GM18951 (cell line): ENCODE measurements around the gene GCK.

Experiments used
- POLR2A ChIP-seq: IDR thresholded peaks from 4 replicates; pipeline ENCODE4 v1.6.1; 2011; ENCODE audit warnings: mild to moderate bottlenecking; ENCODE audit not compliant: insufficient read length, insufficient read depth; ENCODE audit errors: extremely low read depth
- in situ Hi-C: fragments of 300-500 bp; cut with MboI; formaldehyde crosslinking; loops from one replicate; pipeline ENCODE4 v1.12.0; 2022; ENCODE audit warnings: low sequenced_read_pairs, mixed read lengths, inconsistent platforms; ENCODE audit not compliant: unreplicated experiment

The GCK gene

GRCh38 chr7:44220358-44221112 is 31.3 kb upstream of the GCK start:
- in situ Hi-C loops, result no loop called here
- no peak for TF ChIP-seq POLR2A

GRCh38 chr7:44220046-44220357 is 30.8 kb upstream of the GCK start:
- in situ Hi-C loops, result no loop called here
- no peak for TF ChIP-seq POLR2A

- no peak for TF ChIP-seq POLR2A
- in situ Hi-C loops, result no loop called here
Measured at GRCh38 chr7:44219371-44220045, 30.3 kb upstream of the GCK start.

GRCh38 chr7:44218418-44219201 is 29.4 kb upstream of the GCK start:
- TF ChIP-seq POLR2A, result no peak

GRCh38 chr7:44217852-44218402 is 28.7 kb upstream of the GCK start:
- in situ Hi-C loops, result no loop called here
- TF ChIP-seq POLR2A, result no peak

More at GRCh38 chr7:44218418-44219201, 29.4 kb upstream of the GCK start:
- in situ Hi-C loops, result no loop called here

GRCh38 chr7:44217223-44217714 is 28.0 kb upstream of the GCK start:
- in situ Hi-C loops, result no loop called here
- no peak for TF ChIP-seq POLR2A

- no peak for TF ChIP-seq POLR2A
- in situ Hi-C loops, result no loop called here
Measured at GRCh38 chr7:44216521-44217222, 27.4 kb upstream of the GCK start.

- in situ Hi-C loops, result no loop called here
- TF ChIP-seq POLR2A, result no peak
Measured at GRCh38 chr7:44216019-44216418, 26.8 kb upstream of the GCK start.

GRCh38 chr7:44215531-44215930 is 26.3 kb upstream of the GCK start:
- in situ Hi-C loops, result no loop called here
- no peak for TF ChIP-seq POLR2A

GRCh38 chr7:44213877-44214388 is 24.7 kb upstream of the GCK start:
- TF ChIP-seq POLR2A, result no peak
- in situ Hi-C loops, result no loop called here

- TF ChIP-seq POLR2A, result no peak
- in situ Hi-C loops, result no loop called here
Measured at GRCh38 chr7:44213206-44213876, 24.1 kb upstream of the GCK start.

- TF ChIP-seq POLR2A, result no peak
- in situ Hi-C loops, result no loop called here
Measured at GRCh38 chr7:44212581-44213184, 23.4 kb upstream of the GCK start.

- in situ Hi-C loops, result no loop called here
- TF ChIP-seq POLR2A, result no peak
Measured at GRCh38 chr7:44212018-44212417, 22.8 kb upstream of the GCK start.
